HG02852 (cell line): ENCODE measurements around the gene AZGP1.
"Not testable (repeated sequence)": the region's sequence is repeated elsewhere in the genome, so short reads cannot be mapped to it uniquely, and the experiment has no call there.

Source experiments
- ATAC-seq: cut with Tn5 transposase; IDR thresholded peaks from one replicate; pipeline ENCODE4 v1.9.1; 2021; ENCODE audit warnings: mild to moderate bottlenecking, moderate library complexity; ENCODE audit not compliant: unreplicated experiment

The AZGP1 gene

DNA sequence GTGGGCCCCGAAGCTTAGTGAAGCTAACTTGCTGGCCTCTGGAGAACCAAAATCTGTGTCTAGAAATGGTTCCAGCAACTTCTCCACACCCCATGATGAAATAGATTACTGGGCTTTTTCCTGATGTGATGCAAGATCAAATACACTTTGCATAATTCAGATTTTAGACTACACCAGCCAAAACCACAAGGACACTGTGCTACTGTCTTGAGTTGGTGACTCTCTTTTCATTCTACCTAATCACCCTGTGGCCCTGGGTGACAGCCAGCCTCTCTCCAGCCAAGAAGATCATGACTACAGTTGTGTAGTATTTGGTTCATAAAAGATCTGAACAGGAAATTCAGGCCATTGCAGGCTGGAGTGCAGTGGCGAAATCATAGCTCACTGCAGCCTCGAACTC is 22.2 kb downstream of the AZGP1 start:
- ATAC-seq = no peak

DNA sequence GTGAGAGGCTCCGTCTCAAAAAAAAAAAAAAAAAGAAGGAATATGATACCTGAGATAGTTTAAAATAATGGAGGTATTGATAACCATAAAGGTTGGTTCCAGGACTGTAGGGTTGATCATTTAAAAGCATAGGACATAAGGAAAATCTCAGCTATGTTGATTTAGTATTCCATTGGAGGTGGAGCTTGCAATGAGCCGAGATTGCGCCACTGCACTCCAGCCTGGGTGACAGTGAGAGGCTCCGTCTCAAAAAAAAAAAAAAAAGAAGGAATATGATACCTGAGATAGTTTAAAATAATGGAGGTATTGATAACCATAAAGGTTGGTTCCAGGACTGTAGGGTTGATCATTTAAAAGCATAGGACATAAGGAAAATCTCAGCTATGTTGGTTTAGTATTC is 23.2 kb downstream of the AZGP1 start:
- not testable (repeated sequence) for ATAC-seq

DNA sequence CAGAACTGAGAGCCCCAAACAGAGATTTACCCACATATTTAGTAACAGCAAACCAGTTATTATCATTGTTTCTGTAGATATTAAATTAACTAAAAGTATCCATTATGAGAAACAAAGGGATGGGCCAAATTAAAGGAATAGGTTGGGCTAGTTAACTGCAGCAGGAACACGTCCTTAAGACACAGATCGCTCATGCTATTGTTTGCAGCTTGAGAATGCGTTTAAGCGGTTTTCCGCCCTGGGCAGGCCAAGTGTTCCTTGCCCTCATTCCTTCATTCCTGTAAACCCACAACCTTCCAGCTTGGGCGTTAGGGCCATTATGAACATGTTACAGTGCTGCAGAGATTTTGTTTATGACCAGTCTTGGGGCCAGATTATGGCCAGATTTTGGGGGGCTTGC is 25.0 kb downstream of the AZGP1 start:
- not testable (repeated sequence) for ATAC-seq

DNA sequence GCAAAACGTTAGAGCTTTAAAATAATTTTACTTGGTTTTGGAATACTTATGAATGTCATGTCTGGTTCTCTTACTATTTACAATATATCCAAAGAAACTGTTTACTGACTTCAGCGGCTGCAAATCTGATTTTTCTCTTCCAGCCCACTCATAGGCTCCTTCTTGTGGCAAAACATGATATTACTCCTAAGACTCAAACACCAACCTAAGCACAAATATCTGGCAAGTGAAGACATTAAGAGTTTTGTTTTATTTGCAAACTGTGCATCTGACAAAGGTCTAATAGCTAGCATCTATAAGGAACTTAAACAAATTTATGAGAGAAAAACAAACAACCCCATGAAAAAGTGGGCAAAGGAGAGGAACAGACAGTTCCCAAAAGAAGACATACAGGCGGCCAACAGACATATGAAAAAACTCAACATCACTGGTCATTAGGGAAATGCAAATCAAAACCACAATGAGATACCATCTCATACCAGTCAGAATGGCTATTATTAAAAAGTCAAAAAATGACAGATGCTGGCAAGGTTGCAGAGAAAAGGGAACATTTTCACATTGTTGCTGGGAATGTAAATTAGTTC is 26.1 kb downstream of the AZGP1 start:
- ATAC-seq = no peak

DNA sequence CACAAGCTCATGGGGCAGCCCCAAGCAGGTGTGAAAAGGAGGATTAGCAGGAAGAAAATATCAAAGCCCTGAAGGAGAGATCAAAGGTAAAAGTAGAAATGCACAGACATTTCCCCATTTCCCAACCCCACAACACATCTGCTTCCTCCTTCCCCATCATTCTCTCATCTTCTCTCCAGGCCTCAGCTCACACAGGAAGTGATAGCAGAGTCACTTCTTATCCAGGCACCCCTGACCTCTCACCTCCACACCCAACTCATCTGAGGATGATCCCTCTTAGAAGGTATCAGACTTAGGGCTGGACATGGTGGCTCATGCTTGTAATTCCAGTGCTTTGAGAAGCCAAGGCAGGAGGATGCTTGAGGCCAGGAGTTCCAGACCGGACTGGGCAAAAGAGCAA is 28.2 kb downstream of the AZGP1 start:
- ATAC-seq = no peak

DNA sequence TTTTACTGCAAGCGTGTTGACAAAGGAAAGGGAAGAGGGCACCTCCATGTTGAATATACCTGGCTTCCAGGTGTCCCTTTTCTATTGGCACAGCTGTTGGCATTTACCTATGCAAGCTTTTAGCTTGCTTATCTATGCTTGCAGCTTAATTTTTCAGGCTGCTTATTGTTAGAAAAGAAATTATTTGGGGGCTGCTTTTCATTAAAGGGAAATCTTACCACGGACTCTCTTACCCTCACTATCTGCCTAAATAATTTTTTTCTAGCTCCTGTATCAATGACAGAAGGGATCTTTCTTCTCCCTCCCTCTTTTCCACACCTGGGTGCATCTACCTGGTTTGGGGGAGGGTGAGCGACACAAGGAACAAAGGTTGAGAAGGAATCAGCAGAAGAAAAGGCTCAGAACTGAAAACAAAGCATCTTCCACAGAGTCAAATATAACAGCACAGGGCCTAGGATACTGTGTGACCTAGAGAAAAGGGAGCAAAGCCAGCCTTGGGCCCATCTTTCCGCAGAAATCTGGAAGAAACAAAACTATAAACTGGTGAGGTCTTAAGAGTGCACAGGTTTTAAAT is 31.2 kb downstream of the AZGP1 start:
- no peak for ATAC-seq

DNA sequence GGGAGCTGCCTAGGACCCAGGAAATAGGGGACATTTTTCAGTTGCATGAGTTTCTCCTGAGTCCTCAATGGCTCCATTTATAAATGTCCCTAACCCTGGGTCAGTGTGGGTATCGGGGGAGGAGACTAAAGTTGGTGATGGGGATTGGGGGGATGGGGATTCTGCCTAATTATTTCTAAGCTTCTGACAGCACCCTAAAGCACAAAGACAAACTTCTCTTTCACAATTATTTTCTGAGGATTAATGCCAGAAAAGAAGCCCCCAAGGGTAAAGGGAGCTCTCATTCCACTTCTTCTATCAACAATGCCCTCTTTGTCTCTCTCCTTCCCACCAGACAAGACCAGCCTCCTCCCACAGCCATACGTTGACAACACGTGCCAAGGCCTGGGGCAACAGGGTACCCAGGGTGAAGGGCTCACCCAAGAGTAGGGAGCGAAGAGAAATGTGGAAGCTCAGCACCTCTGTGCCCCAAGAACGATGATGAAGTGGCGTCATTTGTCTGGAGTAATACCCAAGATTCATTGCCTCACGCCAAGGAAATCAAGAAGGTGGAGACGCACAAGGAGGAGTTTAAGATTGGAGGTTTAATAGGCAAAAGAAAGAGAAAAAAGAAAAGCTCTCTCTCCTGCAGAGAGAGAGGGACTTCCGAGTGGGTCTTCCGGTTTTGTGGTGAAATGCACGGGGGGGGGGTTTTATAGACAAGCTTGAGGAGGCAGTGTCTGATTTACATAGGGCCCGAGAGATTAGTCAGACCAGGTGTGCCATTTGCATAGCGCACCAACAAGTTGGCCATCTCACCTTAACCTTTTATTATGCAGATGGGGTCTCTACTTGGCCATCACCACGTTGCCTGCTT is 32.0 kb downstream of the AZGP1 start:
- ATAC-seq = no peak

DNA sequence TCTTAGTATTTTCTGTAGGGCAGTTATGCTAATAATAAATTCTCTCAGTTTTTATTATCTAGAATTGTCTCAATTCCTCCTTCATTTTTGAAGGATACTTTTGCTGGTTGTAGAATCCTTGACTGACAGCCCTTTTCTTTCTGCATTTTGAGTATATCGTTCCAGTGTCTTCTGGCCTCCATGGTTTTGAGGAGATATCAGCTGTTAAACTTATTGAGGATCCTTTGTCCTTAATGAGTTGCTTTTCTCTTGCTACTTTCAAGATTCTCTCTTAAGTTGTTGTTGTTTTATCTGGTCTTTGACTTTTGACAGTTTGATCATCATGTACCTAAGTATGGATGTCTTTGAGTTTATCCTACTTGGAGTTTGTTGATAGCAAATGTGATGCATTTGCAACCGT is 37.5 kb downstream of the AZGP1 start:
- no peak for ATAC-seq

DNA sequence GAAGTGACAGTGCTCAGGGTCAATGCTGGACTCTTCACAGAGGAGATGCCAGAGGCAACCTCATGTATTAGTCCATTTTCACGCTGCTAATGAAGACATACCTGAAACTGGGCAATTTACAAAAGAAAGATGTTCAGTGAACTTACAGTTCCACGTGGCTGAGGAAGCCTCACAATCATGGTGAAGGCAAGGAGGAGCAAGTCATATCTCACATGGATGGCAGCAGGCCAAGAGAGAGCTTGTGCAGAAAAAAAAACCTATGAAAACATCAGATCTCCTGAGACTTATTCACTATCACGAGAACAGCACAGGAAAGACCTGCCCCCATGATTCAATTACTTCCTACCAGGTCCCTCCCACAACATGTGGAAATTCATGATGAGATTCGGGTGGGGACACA is 40.8 kb downstream of the AZGP1 start:
- not testable (repeated sequence) for ATAC-seq

DNA sequence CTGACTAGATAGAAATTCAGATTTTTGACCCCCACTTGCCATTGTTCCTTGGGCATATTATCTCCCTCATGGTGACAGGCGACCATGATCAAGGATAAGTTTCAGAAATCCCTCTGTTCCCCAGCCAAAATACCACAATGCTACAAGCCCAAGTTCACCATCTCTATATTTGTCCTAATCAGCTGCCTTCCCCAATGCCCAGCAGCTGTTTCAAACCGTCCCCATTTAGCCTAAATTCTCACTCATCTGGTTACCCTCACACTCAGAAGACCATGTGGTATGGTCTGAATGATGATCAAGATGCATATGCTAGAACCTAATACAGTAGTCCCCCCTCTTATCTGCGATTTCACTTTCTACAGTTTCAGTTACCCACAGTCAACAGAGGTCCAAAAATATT is 45.5 kb downstream of the AZGP1 start:
- ATAC-seq = no peak

DNA sequence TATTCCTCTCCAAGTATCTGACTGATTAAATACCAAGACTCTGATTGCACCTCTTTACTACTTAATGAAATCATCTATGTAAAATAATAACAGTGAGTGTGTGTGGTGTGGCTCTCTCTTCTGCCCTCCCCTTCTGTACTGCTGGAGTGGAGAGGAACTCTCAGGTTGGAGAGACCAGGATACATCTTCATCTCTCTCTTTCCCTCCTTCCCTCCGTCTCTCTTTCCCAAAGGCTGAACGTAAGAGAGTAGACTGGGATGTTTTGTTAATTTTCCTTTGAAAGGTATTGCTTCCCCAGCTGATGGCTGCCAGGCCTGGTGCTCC is 46.1 kb downstream of the AZGP1 start:
- no peak for ATAC-seq

DNA sequence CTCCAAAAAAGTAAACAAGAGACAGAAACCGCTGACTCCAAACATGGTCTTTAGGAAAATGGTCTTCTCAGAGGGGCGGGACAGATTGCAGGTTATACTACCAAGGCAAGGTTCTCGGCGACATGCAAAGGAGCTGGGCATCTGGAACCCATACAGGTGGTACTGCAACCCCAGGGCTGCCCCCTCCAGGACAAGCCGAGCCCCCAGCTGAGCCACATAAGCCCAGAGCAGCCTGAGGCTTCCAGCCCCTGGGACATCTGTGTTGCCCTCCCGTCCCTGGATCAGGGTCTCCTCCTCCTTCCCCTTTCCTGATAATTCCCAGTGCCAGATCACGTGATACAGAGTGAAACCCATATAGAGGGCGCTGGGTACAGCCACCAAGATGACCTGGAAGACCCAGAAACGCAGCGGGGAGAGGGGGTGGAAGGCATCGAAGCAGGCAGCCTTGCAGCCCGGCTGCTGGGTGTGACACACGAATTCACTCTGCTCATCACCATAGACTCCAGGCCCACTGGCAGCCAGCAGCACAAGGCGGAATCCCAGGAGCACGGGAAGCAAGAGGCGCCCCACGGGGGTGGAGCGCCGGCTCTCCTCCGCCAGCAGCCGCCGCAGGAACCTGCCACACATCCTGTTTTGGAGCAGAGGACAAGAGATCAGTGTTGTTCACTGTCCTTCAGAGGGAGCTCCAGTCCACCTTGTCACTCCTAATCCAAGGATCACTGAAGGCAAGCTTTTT is 46.7 kb downstream of the AZGP1 start, which contains the start of gene GJC3:
GJC3 (minus strand) TSS at position 627 of the 736 bp plus-strand sequence; CDS start at position 627, 0 bp downstream.
- no peak for ATAC-seq

DNA sequence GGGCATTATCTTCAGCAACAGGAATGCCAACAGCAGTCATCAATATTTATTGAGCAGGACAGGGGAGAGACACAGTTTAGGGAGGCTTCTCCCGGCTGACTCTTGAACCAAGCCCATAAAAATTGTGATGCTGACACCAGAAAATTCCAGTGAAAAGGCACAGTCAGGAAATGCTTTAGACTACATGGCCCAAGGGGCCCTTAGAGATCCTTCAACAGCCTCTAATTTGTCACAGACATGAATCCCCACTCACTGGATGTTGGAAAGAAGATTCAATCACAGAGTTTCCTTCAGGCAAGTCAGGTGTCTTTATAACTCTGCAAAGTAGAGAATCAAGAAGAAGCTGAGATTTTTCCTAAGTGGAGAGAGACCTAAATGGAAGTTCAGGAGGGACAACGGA is 47.6 kb downstream of the AZGP1 start:
- ATAC-seq = no peak

DNA sequence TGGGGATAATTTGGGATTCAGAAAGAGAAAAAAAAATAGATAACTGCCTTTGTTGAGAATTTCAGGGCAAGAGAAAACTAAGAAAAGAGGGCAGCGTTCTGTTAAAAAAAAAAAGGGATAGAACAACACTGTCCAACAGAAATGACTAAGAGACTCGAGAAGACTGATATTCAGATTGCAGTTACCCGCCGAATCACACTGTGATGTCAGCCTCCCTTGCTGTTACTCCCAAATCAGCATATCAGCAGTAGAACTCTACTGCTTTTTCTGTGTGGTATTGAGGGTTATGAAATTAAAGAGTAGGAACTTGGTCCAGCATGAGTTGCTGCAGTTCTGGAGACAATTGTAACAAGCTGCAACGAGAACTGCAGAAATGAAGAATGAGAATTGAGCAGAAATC is 48.3 kb downstream of the AZGP1 start:
- no peak for ATAC-seq

DNA sequence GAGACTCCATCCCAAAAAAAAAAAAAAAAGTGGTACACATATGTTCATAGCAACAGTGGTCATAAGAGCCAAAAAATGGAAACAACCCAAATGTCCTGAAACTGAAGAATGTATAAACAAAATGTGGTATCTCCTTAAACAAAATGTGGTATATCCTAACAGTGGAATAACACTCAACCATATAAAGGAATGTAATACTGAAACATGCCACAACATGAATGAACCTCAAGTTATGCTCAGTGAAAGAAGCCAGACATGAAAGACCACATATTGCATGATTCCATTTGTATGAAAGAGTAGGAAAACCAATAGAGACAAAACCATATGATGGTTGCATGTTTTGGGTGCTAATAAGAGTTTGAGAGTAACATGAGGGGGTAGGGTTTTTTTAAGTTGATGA is 49.5 kb downstream of the AZGP1 start:
- ATAC-seq = no peak

DNA sequence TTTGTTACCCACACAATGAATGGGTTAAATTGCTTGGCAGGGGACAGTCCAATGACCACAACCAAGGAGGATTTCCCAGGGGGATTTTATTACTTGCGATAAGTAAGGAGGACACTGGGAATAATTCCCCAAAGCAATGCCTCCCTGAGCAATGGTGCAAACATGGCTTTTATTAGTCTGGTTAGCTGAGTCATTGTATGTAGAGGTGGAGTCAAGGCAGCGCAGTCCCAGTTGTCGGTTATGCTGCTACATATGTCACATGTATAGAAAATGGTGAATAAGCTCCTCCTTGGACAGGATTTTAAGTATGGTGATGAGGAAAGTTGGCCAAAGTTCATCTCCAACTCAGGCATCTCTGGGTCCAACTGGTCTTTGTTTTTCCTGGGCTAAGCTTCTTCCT is 52.6 kb downstream of the AZGP1 start:
- no peak for ATAC-seq

DNA sequence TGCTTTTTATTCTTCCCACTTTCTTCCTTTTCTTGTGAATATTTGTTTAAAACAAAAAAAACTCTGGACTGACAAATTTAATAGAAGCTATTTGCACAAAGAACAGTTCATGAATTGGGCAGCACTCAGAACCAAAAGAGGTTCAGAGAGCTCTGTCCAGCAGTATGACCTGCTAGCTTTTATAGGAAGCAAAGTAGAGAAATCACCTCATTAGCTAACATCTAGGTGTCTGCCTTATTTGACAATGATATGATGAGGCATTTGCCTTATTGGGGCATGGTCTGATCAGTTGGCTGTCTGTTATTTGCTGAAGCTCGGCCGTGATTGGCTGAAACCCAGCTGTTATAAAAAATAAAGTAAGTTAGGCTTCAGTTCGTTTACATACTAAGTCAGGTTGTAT is 55.7 kb downstream of the AZGP1 start:
- ATAC-seq = no peak

DNA sequence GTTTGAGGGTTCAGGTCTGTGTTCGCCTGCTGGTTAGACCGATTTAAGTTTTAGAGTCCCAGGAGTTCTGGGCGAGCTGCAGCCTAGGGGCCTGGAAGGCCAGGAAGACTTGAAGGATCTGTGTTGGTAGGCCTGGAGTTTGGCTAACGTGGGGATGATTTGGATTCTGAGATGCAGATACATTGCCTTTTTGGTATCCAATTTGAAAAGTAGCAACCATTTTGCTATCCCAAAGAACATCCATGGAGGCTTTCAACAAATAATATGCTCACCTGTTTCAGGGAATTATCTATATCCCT is 56.1 kb downstream of the AZGP1 start:
- ATAC-seq = no peak

DNA sequence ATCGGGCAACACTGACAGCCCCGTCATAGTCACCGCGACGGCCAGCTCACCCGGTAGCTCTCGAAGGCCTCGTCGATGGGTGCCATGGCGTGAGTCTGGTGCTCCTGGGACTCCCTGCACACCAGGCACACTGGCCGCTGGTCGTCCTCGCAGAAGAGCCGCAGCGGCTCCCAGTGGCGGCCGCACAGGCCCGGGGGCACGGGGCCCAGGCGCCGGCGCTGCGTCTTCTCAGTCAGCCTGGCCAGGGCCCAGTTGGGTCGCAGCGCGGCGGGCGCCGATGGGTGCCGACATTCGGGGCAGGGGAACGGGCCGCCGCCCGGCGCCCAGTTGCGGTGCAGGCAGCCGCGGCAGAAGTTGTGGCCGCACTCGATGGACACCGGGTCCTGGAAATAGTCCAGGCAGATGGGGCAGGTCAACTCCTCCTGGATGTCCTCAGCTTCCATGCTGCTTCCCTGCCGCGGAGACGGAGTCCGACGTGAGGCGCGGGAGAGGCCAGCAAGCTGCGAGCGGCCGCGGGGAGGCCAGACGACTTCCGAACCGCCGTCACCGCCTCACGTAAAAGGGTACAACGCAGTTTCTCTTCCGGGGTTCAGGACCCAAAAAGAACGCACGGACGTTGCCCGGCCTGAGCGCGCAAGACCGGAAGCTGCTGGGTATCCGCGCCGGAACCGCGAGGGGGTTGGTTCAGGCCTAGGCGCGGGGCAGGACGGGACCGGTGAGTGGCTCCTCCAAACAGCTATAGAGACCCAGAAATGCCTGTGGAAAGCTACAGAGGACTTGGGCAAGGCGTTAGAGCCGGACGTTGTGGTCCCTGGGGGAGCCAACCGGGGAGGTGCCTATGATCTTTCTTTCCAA is 56.6 kb downstream of the AZGP1 start, which contains the start of gene TRIM4:
TRIM4 (minus strand) TSS at position 572 of the 855 bp plus-strand sequence; CDS start at position 443, 129 bp downstream.
- ATAC-seq = peak; percentile 96
